A549 treated with RU486 at 1 μM for 4 hours (cell line): ENCODE results near the gene LCNL1. TPM values are rescaled to one million over a fixed set of nuclear protein-coding genes. Genes with fewer than 3 reads are reported as not detected.

Experiments used
- total RNA-seq: library from RNA; stranded (reverse); fragments of 200-300 nt; extraction: Qiagen RNA extraction; gene quantifications from 5 replicates; pipeline ENCODE4 v1.2.3, GENCODE V29; 2022; ENCODE audit warnings: low read depth

LCNL1 gene
- total RNA-seq = not detected in 5 replicates

DNA sequence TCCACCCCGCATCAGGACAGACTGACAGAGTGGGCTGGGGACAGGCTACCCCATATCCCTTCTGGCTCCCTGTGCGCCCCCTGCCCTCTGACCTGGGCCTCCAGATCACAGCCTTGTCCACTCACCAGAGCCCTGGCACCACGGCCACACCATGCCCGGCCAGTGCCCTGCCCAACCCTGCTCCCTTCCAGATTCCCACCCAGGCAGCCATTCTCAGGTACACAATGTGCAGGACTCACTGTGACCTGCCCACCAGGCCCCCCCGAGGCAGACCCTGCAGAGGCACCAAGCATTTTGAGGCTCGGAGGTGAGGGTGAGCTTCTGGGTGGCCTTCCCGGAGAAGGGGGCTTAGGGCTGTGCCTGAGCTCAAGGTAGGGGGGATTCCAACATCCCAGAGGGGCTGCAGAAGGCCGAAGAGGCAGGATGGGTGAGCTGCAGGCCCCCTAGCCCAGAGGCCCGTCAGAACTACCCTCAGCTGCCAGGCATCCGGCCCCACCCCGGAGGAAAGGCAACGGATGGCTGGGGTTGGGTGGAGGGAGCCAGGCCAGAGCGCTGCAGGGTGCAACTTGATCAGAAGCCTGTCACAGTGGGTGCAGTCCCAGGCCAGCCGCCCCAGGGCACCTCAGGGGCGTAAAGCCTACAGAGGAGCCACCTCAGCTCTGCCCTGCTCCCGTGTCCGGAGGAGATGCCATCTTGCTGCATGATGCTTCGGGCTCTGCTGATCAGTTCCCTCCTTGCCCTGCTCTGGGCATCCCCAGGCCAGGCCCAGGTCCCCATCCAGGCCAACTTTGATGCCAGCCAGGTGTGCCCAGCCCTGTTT, at the start of gene LCNL1:
Gene LCNL1 (plus strand): TSS at position 762 of the 820 bp plus-strand sequence. CDS start 594 bp downstream, outside the sequence.

DNA sequence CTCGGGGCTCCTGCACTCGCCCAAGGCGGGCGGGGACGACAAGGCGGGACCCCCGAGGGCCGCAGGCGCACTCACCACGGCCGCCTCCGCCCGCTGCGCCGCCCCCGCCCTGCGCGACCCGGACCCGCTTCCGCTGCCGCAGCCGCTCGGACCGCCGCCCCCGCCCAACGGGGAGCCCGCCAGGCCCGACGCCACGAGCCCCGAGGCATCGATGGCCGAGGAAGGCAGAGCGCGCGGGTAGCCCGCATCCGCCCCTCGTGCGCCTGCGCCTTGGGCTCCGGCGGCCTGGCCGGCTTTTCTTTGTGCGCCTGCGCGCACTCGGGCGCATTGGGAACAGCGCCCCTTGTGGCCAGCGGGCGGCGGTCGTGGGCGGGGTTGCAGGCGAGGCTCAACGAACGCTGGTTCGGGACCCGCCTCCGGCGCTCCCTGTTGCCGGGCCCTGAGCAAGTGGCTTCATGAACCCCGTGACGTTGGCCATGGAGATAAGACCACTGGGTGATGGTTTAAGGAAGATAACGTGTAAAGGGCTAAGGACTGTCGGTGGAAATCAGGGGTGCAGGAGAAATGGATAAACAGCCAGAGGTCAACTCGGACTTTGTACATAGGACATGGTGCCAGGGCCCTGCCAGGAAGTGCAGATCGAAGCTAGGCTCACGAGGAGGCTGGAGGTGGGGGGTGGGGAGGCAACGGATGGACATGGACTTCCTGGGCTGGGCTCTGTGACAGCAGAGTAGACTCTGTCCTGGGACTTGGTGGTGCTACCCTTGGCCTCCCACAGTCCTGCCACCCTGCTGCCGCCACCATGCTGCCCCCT, 38.1 kb upstream of the LCNL1 start, which contains the start of the genes C8G and FBXW5:
Gene C8G (plus strand): TSS at position 725 of the 814 bp plus-strand sequence. CDS start 78 bp downstream, at position 803.
Gene FBXW5 (minus strand): TSS at position 220 of the 814 bp plus-strand sequence. CDS start 655 bp downstream, outside the sequence.

DNA sequence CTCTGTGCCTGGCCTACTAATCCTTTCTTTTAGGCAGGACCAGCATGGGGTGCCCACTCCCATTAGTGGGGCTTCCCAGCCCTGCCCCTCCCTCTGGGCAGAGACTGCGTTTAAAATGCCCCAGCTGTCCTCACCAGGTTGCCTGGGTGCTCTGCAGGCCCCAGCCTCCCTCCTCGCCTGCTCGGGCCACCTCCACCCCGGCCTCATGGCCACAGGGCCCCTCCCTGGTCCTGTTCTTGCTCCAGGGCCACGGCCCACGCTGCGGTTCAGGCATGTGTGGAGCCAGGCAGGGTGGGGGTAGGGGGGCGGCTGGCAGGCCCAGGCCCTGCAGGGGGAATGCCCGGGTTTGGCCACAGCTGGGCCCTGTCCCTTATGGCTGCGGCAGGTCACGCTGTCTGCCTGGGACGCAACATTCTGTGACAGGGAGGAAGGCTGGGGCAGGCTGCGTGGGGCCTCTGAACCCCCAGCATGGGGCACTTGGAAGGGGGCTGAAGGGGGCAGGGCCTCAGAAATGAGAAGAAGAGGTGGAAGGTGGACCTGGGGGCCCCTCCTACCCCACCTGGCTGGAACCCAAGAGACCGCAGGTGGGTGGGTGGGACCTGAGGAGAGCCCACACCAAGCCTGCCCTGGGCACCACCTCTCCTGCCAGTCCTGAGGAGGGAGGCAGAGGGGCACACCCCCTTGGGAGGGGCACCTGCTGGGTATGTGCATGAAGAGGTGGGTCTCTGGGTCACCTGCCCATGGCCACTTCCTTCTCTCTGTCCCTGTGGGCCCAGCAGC, 31.1 kb upstream of the LCNL1 start, which contains the start of gene LCN12:
Gene LCN12 (plus strand): TSS at position 733 of the 780 bp plus-strand sequence. CDS start 55 bp downstream, outside the sequence.

DNA sequence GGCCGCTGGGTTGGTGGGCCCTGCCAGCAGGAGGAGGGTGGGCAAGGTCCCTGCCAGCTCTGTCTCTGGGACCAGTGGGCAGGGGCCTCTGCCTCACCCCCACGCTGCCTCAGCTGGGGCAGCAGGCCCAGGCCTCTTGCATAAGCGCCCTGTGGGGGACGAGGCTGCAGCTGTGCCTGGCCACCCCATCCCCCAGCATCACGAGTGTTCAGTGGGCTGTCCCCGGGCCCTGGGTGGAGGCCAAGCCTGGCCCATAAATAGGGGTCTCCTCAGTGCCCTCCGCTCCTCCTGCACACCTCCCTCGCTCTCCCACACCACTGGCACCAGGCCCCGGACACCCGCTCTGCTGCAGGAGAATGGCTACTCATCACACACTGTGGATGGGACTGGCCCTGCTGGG, 5.6 kb upstream of the LCNL1 start, which contains the start of gene PTGDS:
Gene PTGDS (plus strand): TSS at position 282 of the 400 bp plus-strand sequence. CDS start 75 bp downstream, at position 357.

DNA sequence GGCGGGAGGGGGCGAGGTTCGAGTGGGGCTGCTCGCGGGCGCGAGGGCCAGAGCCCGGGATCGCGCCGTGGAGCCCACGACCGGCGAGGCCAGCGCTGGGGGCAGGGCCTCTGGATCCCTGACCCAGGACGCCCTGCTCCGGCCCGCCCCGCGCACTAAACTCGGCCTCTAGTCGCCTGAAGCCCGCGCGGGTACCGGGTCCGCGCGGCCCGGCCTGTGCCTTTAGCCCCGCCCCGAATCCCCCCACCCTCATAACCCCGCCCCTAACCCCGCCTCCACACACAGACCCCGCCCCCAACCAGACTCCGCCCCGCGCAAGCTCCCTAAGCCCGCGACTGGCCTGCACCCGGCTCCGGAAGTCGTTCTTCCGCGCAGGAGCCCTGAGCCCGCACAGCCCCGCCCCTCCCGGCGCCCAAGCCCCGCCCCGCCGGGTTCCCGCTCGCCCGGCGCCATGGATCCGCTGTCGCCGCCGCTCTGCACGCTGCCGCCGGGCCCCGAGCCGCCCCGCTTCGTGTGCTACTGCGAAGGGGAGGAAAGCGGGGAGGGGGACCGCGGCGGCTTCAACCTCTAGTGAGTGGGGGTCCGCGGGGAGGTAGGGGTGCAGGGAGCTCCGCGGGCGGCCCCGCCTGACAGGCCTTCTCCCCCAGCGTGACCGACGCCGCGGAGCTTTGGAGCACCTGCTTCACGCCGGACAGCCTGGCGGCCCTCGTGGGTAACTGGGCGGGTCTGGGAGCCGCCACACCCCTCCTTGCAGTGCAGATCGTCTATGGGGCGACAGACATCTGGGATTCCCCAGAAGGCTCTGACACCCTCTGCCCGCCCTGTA, 9.4 kb downstream of the LCNL1 start, which contains the start of gene PAXX:
Gene PAXX (plus strand): TSS at position 430 of the 826 bp plus-strand sequence. CDS start 22 bp downstream, at position 452.

DNA sequence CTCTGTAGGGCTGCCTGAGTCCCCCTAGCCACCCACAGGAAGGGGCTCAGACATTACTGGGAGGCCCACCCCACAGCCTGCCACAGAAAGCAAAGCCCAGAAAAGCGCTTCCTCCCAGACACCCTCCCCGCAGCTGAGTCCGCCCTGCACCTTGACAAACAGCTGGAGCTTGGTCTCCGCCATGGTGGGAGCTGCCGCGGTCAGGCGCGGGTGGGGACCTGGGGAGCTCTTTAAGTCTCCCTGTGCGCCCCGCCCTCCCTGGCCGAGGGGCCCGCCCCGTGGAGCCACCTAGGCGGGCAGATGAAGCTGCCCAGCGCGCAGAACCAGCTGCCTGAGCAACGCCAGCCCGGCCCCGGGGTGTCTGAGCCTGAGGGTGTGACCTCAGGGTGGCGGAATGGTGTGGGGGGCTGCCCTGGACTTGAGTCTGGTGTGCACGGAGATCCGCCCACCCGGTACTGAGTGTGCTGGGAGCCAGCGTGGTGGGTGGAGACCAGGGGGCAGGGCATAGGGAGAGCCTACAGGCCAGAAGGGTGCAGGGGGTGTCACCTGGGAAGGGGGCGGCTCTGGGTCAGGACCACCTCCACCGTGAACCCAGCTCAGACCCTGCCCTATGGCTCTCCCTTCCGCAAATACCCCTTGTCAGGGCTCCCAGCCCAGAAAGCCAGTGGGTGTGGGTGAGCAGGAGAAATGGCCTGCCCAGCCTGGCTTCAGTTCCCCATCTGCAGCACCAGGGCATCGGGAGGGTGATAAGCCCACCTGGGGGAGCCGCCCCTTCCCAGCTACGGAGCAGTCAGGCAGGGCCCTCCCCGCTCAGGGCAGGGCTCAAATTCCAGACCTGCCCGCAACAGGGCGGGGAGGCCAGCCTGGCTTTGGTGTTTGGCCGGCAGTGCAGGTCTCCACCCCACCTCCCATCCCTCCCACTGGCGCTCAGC, 13.8 kb downstream of the LCNL1 start, which contains the start of gene CLIC3:
Gene CLIC3 (minus strand): TSS at position 208 of the 932 bp plus-strand sequence. CDS start 25 bp downstream, at position 183.

DNA sequence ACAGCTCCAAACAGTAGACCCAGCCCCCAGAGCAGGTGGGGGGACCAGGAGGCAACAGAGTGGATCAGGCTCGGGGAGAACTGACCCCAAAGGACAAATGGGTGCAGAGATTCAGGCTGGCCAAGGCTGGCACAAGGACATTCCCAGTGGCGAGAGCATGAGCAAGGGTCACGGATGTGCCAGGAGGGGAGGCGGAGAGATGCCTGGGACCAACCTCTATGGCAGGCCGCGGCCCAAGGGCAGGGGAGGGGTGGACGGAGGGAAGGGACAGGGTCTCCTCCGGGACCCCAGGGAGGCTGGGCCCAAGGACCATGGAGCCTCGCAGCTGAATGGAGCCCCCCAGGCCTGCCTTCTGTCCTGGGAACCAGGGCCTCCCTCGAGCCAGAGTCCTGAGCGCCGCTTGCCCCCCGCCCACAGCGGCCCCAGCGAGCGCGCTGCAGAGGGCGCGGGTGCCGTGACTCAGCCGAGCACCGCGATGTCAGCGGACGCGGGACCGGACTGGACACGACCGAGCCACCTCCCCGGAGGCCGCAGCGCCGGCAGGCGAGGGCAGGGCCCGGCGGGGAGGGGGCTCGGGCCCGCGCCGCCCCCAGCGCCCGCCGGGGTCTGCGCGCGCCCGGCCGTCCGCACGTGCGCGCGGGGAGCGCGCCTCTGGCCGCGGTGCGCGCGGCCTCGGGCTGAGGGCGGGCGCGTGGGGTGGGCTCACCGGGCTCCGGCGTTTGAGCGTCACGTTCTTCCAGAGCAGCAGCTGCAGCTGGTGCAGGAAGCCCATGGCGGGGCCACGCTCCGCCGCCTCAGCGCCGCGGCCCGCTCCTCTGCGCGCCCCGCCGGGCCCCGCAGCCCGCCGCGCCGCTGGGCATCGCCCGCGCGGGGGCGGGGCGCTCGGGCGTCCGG, 44.8 kb downstream of the LCNL1 start, which contains the start of gene ABCA2:
Gene ABCA2 (minus strand): TSS at position 869 of the 894 bp plus-strand sequence. CDS start 97 bp downstream, at position 772.

DNA sequence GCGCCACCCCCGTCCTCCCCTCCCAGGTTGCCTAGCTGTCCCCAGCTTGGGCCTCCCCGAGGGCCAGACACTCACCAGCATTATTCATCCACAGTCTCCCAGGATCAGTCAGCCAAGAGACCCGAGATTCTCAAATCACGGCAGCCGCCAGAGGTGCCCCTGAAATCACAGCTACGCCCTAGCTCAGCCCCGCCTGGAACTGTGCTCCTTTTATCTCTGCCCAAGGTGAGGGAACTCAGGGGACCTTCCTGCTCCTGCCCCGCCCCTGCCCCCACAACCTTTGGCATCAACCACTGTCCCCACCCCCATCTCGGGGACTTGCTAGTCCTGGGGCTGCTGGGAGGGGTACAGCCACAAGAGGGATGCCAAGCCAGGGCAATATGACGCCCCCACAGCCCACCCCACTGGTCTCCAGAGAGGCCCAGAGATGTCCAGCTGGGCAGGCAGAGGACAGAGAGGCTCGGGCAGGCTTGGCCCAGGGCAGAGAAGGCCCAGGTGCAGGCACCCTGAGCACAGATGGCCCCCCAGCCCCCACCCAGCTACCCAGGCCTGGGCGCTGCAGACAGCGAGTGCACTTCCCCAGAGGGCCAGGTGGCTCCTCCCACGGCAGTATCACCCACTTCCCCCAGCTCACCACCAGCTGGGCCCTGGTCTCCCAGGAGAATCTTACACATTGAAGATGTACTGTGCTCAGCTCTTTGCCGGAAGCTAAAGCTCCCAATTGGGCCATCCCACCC, 49.3 kb downstream of the LCNL1 start, which contains the start of gene FUT7:
Gene FUT7 (minus strand): TSS at position 185 of the 737 bp plus-strand sequence. CDS start 97 bp downstream, at position 88.

Other genes starting within 250 kb of the LCNL1 start
- not detected in 5 replicates for gene LCN10, start 240.1 kb upstream of the LCNL1 start, total RNA-seq
- gene LCN6, start 234.5 kb upstream of the LCNL1 start, total RNA-seq = not detected in 5 replicates
- not detected in 5 replicates for gene LCN8, start 224.8 kb upstream of the LCNL1 start, total RNA-seq
- not detected in 5 replicates for gene LCN15, start 218.5 kb upstream of the LCNL1 start, total RNA-seq
- gene TMEM141, start 191.6 kb upstream of the LCNL1 start, total RNA-seq = 55.2 to 72.6 TPM (median 70.2 TPM) in 5 replicates
- gene CCDC183, start 186.7 kb upstream of the LCNL1 start, total RNA-seq = 0.28 to 0.49 TPM (median 0.32 TPM) in 5 replicates
- 62.1 to 91.5 TPM (median 77.2 TPM) in 5 replicates for gene RABL6, start 175.0 kb upstream of the LCNL1 start, total RNA-seq
- gene AJM1, start 140.5 kb upstream of the LCNL1 start, total RNA-seq = 3.1 to 4.4 TPM (median 4.0 TPM) in 5 replicates
- gene PHPT1, start 133.6 kb upstream of the LCNL1 start, total RNA-seq = 264 to 320 TPM (median 309 TPM) in 5 replicates
- 1.8 to 5.2 TPM (median 3.6 TPM) in 5 replicates for gene MAMDC4, start 130.6 kb upstream of the LCNL1 start, total RNA-seq
- gene EDF1, start 116.7 kb upstream of the LCNL1 start, total RNA-seq = 453 to 576 TPM (median 473 TPM) in 5 replicates
- 43.0 to 67.7 TPM (median 61.3 TPM) in 5 replicates for gene TRAF2, start 96.5 kb upstream of the LCNL1 start, total RNA-seq
- 58.4 to 107 TPM (median 95.0 TPM) in 5 replicates for gene FBXW5, start 38.3 kb upstream of the LCNL1 start, total RNA-seq
- gene C8G, start 37.8 kb upstream of the LCNL1 start, total RNA-seq = 0.24 to 2.2 TPM (median 0.66 TPM) in 5 replicates
- gene LCN12, start 30.7 kb upstream of the LCNL1 start, total RNA-seq = 0.61 to 1.6 TPM (median 0.86 TPM) in 5 replicates
- gene PTGDS, start 5.5 kb upstream of the LCNL1 start, total RNA-seq = 0.25 to 0.76 TPM (median 0.59 TPM) in 3 of 5 replicates, not detected in the others
- 42.1 to 79.2 TPM (median 76.4 TPM) in 5 replicates for gene PAXX, start 9.4 kb downstream of the LCNL1 start, total RNA-seq
- gene CLIC3, start 13.6 kb downstream of the LCNL1 start, total RNA-seq = 2.0 to 3.7 TPM (median 3.4 TPM) in 5 replicates
- gene ABCA2, start 45.2 kb downstream of the LCNL1 start, total RNA-seq = 18.6 to 29.0 TPM (median 26.5 TPM) in 5 replicates
- gene FUT7, start 49.1 kb downstream of the LCNL1 start, total RNA-seq = 0.07 to 0.09 TPM (median 0.08 TPM) in 3 of 5 replicates, not detected in the others
- 37.1 to 85.1 TPM (median 73.1 TPM) in 5 replicates for gene NPDC1, start 63.2 kb downstream of the LCNL1 start, total RNA-seq
- gene ENTPD2, start 71.1 kb downstream of the LCNL1 start, total RNA-seq = 0.31 to 1.1 TPM (median 0.91 TPM) in 5 replicates
- gene SAPCD2, start 87.6 kb downstream of the LCNL1 start, total RNA-seq = 14.0 to 28.0 TPM (median 25.8 TPM) in 5 replicates
- 9.3 to 14.6 TPM (median 11.2 TPM) in 5 replicates for gene UAP1L1, start 94.5 kb downstream of the LCNL1 start, total RNA-seq
- 42.0 to 52.8 TPM (median 50.3 TPM) in 5 replicates for gene MAN1B1, start 104.0 kb downstream of the LCNL1 start, total RNA-seq
- 71.8 to 128 TPM (median 111 TPM) in 5 replicates for gene DPP7, start 131.7 kb downstream of the LCNL1 start, total RNA-seq
- 0.26 to 0.78 TPM (median 0.52 TPM) in 5 replicates for gene GRIN1, start 156.2 kb downstream of the LCNL1 start, total RNA-seq
- gene LRRC26, start 187.1 kb downstream of the LCNL1 start, total RNA-seq = 0.50 to 1.9 TPM (median 1.9 TPM) in 5 replicates
- gene TMEM210, start 189.1 kb downstream of the LCNL1 start, total RNA-seq = not detected in 5 replicates
- gene ANAPC2, start 205.6 kb downstream of the LCNL1 start, total RNA-seq = 21.7 to 38.1 TPM (median 33.0 TPM) in 5 replicates
- gene SSNA1, start 205.7 kb downstream of the LCNL1 start, total RNA-seq = 103 to 153 TPM (median 139 TPM) in 5 replicates
- 5.1 to 10.4 TPM (median 8.8 TPM) in 5 replicates for gene TPRN, start 217.7 kb downstream of the LCNL1 start, total RNA-seq
- 33.4 to 46.5 TPM (median 43.2 TPM) in 5 replicates for gene TMEM203, start 222.7 kb downstream of the LCNL1 start, total RNA-seq
- gene NDOR1, start 222.7 kb downstream of the LCNL1 start, total RNA-seq = 10.9 to 18.5 TPM (median 16.3 TPM) in 5 replicates
- 1.1 to 2.2 TPM (median 2.0 TPM) in 5 replicates for gene RNF208, start 239.2 kb downstream of the LCNL1 start, total RNA-seq
- gene CYSRT1, start 242.2 kb downstream of the LCNL1 start, total RNA-seq = 2.7 to 4.3 TPM (median 4.1 TPM) in 5 replicates
- 0.16 to 0.23 TPM (median 0.23 TPM) in 3 of 5 replicates, not detected in the others for gene RNF224, start 244.5 kb downstream of the LCNL1 start, total RNA-seq
- gene SLC34A3, start 247.9 kb downstream of the LCNL1 start, total RNA-seq = 0.07 to 0.08 TPM (median 0.07 TPM) in 3 of 5 replicates, not detected in the others